HEK293 (cell line): Measurements from ENCODE around the gene TMEM191B.
"Not testable (repeated sequence)": the region's sequence is repeated elsewhere in the genome, so short reads cannot be mapped to it uniquely, and the experiment has no call there.

Source experiments
- REPIN1 ChIP-seq: fragments of 450-650 bp; formaldehyde crosslinking; IDR thresholded peaks from 2 replicates; pipeline ENCODE4 v1.5.1; 2017; ENCODE audit warnings: missing biosample characterization, missing genetic modification characterization, low read depth
- YY1 ChIP-seq: fragments of 450-650 bp; formaldehyde crosslinking; IDR thresholded peaks from 2 replicates; pipeline ENCODE4 v1.5.1; 2018; ENCODE audit warnings: missing biosample characterization, missing genetic modification characterization
- ZNF350 ChIP-seq: fragments of 450-650 bp; formaldehyde crosslinking; IDR thresholded peaks from 2 replicates; pipeline ENCODE4 v1.5.0; 2017; ENCODE audit warnings: missing biosample characterization, mild to moderate bottlenecking, missing genetic modification characterization
- ZNF623 ChIP-seq: fragments of 450-650 bp; formaldehyde crosslinking; IDR thresholded peaks from 2 replicates; pipeline ENCODE4 v1.5.1; 2016; ENCODE audit warnings: missing biosample characterization, missing genetic modification characterization
- TF ChIP-seq, protein P1 (sequence below): fragments of 450-650 bp; formaldehyde crosslinking; IDR thresholded peaks from 2 replicates; pipeline ENCODE4 v1.5.1; 2016; ENCODE audit warnings: missing biosample characterization, missing genetic modification characterization
- TF ChIP-seq, protein P2 (sequence below): fragments of 450-650 bp; formaldehyde crosslinking; IDR thresholded peaks from 2 replicates; pipeline ENCODE4 v1.5.1; 2017; ENCODE audit warnings: missing biosample characterization, missing genetic modification characterization

DNA sequence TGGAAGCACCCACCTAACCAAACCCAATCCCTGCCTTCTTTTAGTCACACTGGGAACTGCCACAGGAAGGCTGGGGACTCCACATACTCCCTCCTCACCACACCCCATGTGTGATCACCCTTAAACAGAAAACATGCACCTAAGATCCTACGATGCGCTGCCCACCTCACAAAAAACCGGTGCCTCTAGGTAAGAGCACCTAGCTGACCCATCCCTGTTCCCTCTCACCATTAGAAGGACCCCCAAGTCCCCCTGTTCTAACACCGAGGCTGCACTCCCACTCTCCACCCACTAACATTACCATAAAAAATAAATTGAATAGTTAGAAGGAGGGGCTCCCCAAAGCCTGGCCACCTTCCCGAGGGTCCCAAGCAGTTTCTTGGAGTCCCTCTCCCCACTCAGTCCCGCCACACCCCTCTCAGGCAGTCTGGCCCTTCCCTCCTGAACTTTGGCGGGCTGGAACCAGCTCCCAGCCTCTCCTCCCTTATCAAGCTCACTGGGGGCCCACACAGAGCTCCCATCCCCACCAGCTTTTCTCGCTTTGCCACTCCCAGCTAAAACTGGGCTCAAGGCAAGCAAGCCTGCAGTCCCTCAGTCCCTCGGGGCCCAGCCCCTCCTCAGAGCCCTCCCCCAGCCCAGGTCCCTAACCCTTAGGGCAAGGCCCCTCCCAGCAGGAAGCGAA, 46.0 kb downstream of the TMEM191B start:
- TF ChIP-seq, protein P1, sequence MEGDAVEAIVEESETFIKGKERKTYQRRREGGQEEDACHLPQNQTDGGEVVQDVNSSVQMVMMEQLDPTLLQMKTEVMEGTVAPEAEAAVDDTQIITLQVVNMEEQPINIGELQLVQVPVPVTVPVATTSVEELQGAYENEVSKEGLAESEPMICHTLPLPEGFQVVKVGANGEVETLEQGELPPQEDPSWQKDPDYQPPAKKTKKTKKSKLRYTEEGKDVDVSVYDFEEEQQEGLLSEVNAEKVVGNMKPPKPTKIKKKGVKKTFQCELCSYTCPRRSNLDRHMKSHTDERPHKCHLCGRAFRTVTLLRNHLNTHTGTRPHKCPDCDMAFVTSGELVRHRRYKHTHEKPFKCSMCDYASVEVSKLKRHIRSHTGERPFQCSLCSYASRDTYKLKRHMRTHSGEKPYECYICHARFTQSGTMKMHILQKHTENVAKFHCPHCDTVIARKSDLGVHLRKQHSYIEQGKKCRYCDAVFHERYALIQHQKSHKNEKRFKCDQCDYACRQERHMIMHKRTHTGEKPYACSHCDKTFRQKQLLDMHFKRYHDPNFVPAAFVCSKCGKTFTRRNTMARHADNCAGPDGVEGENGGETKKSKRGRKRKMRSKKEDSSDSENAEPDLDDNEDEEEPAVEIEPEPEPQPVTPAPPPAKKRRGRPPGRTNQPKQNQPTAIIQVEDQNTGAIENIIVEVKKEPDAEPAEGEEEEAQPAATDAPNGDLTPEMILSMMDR (tag by site-specific recombination) = not testable (repeated sequence)
- TF ChIP-seq ZNF623; REPIN1 (tag by site-specific recombination); ZNF350 (tag by site-specific recombination); YY1 (tag by site-specific recombination): not testable (repeated sequence)
- TF ChIP-seq, protein P2, sequence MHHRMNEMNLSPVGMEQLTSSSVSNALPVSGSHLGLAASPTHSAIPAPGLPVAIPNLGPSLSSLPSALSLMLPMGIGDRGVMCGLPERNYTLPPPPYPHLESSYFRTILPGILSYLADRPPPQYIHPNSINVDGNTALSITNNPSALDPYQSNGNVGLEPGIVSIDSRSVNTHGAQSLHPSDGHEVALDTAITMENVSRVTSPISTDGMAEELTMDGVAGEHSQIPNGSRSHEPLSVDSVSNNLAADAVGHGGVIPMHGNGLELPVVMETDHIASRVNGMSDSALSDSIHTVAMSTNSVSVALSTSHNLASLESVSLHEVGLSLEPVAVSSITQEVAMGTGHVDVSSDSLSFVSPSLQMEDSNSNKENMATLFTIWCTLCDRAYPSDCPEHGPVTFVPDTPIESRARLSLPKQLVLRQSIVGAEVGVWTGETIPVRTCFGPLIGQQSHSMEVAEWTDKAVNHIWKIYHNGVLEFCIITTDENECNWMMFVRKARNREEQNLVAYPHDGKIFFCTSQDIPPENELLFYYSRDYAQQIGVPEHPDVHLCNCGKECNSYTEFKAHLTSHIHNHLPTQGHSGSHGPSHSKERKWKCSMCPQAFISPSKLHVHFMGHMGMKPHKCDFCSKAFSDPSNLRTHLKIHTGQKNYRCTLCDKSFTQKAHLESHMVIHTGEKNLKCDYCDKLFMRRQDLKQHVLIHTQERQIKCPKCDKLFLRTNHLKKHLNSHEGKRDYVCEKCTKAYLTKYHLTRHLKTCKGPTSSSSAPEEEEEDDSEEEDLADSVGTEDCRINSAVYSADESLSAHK (tag by site-specific recombination) = not testable (repeated sequence)
